ENCODE results near the gene NDUFB5.

DNA sequence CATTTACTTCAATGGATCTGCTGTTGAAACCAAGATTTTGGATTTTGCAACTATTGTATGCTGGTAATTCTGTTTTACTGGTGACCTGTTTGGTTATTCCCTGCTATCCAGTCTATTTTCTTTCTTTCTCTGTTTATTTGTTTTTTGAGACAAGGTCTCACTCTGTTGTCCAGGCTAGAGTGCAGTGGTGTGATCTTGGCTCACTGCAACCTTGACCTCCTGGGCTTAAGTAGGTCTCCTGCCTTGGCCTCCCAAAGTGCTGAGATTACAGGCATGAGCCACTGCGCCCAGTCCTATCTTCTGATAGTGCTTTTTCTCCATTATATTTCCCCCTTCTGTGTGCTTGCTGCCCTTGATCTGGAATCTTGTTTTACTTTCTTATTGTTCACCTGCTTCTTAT is 63.8 kb downstream of the NDUFB5 start:
- TF ChIP-seq POLR2A (IDR thresholded peaks at IDR 0.05; ENCODE audit: low read depth) (no peak), POLR2AphosphoS5 (IDR thresholded peaks at IDR 0.05) (no peak)
- TF ChIP-seq, protein P1, sequence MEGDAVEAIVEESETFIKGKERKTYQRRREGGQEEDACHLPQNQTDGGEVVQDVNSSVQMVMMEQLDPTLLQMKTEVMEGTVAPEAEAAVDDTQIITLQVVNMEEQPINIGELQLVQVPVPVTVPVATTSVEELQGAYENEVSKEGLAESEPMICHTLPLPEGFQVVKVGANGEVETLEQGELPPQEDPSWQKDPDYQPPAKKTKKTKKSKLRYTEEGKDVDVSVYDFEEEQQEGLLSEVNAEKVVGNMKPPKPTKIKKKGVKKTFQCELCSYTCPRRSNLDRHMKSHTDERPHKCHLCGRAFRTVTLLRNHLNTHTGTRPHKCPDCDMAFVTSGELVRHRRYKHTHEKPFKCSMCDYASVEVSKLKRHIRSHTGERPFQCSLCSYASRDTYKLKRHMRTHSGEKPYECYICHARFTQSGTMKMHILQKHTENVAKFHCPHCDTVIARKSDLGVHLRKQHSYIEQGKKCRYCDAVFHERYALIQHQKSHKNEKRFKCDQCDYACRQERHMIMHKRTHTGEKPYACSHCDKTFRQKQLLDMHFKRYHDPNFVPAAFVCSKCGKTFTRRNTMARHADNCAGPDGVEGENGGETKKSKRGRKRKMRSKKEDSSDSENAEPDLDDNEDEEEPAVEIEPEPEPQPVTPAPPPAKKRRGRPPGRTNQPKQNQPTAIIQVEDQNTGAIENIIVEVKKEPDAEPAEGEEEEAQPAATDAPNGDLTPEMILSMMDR (IDR thresholded peaks at IDR 0.05), result no peak
